Neural progenitor cell (in vitro differentiated cells): ENCODE results near the gene C12orf42. TPM values are rescaled to one million over a fixed set of nuclear protein-coding genes. Genes with fewer than 3 reads are reported as not detected.
A peak's percentile ranks its signal among the peaks of the same experiment; 100 is the strongest.

Experiments
- DNase-seq: peaks from one replicate; pipeline ENCODE4 v3.0.0-alpha.2; 2016; ENCODE audit warnings: low spot score
- H2AFZ ChIP-seq: fragments of 200-600 bp; sonication (generic); replicated peaks from 2 replicates; pipeline ENCODE4 v1.6.1; 2016; ENCODE audit warnings: antibody characterized with exemption
- H3F3A ChIP-seq: fragments of 200-600 bp; sonication (generic); 2 replicates; pipeline ENCODE4 v1.6.1; 2016; ENCODE audit warnings: antibody characterized with exemption, low read depth
- H3K27ac ChIP-seq: fragments of 200-600 bp; sonication (generic); 2 replicates; pipeline ENCODE4 v1.5.1; 2016; ENCODE audit warnings: mild to moderate bottlenecking
- H3K27me3 ChIP-seq: fragments of 200-600 bp; sonication (generic); 2 replicates; pipeline ENCODE4 v1.6.1; 2016; ENCODE audit warnings: mild to moderate bottlenecking, moderate library complexity
- H3K36me3 ChIP-seq: fragments of 200-600 bp; sonication (generic); 2 replicates; pipeline ENCODE4 v1.5.1; 2016
- H3K4me1 ChIP-seq: fragments of 200-600 bp; sonication (generic); 2 replicates; pipeline ENCODE4 v1.6.1; 2016; ENCODE audit warnings: mixed run types
- H3K4me2 ChIP-seq: fragments of 200-600 bp; sonication (generic); 2 replicates; pipeline ENCODE4 v1.6.1; 2016
- H3K4me3 ChIP-seq: fragments of 200-600 bp; sonication (generic); 2 replicates; pipeline ENCODE4 v1.5.1; 2016
- H3K79me2 ChIP-seq: fragments of 200-600 bp; sonication (generic); 2 replicates; pipeline ENCODE4 v1.6.1; 2016; ENCODE audit warnings: low read depth
- H3K9ac ChIP-seq: fragments of 200-600 bp; sonication (generic); 2 replicates; pipeline ENCODE4 v1.6.1; 2016
- H3K9me3 ChIP-seq: fragments of 200-600 bp; sonication (generic); 2 replicates; pipeline ENCODE4 v1.5.1; 2016; ENCODE audit warnings: low read depth
- H4K20me1 ChIP-seq: fragments of 200-600 bp; sonication (generic); 2 replicates; pipeline ENCODE4 v1.6.1; 2016; ENCODE audit warnings: low read depth
- H3K27ac Mint-ChIP-seq: 3 replicates; pipeline ENCODE4 v1.8.0; 2021; ENCODE audit warnings: mixed read lengths
- H3K27me3 Mint-ChIP-seq: 2 replicates; pipeline ENCODE4 v1.8.0; 2022; ENCODE audit warnings: low read depth, mild to moderate bottlenecking, inconsistent platforms, moderate library complexity, mixed read lengths; ENCODE audit not compliant: insufficient read depth
- H3K36me3 Mint-ChIP-seq: 3 replicates; pipeline ENCODE4 v1.8.0; 2021; ENCODE audit warnings: mixed read lengths
- H3K4me1 Mint-ChIP-seq: 3 replicates; pipeline ENCODE4 v1.8.0; 2021; ENCODE audit warnings: mixed read lengths
- H3K4me3 Mint-ChIP-seq: 3 replicates; pipeline ENCODE4 v1.8.0; 2021; ENCODE audit warnings: mild to moderate bottlenecking, moderate library complexity, mixed read lengths
- H3K9me3 Mint-ChIP-seq: 3 replicates; pipeline ENCODE4 v1.8.0; 2020; ENCODE audit warnings: mixed read lengths
- EZH2 ChIP-seq: fragments of 200-600 bp; sonication (generic); IDR thresholded peaks from 2 replicates; pipeline ENCODE4 v1.6.1; 2017; ENCODE audit warnings: antibody characterized with exemption, mild to moderate bottlenecking, moderate library complexity
- EZH2phosphoT487 ChIP-seq: fragments of 200-600 bp; sonication (generic); IDR thresholded peaks from 2 replicates; pipeline ENCODE4 v1.6.1; 2017; ENCODE audit warnings: antibody characterized with exemption
- total RNA-seq: library from RNA; depleted of rRNA; stranded (reverse); fragments of >200 nt; gene quantifications from 2 replicates; pipeline ENCODE4 v1.2.3, GENCODE V29; 2015; ENCODE audit warnings: low replicate concordance
- TF ChIP-seq, protein P1 (sequence below): fragments of 200-600 bp; sonication (generic); IDR thresholded peaks from 2 replicates; pipeline ENCODE4 v1.5.1; 2017; ENCODE audit warnings: antibody characterized with exemption, mild to moderate bottlenecking

Gene C12orf42
- total RNA-seq, 1 donor from 2014 or later: 1.1 TPM

DNA sequence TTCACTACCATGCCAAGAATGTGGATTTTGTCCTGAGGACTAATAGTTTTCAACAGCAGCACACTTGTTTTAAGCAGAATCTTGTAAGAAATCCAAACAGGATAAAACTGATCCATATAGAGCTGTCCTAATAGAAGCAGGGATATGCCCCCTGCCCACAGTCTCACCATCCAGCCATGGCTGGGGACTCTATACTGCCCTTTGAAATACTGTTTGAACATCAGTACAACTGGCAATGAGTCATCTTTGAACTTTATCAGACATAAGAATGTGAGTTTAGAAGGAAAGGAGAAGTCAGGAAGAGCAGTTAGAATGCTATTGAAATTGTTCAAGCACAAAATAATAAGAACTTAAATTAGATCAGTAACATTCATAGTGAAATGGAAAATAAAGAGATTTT is 3.8 kb upstream of the C12orf42 start:
- H3K79me2 ChIP-seq: no peaks in the 10 kb centered on the region
- peaks cover 25% of the 10 kb centered on the region for H3F3A ChIP-seq
- no peak overlapping the region for H3K27ac Mint-ChIP-seq
- H3K4me1 ChIP-seq: peaks cover 9% of the 10 kb centered on the region
- TF ChIP-seq EZH2phosphoT487 (no peak), EZH2 (no peak)
- TF ChIP-seq, protein P1, sequence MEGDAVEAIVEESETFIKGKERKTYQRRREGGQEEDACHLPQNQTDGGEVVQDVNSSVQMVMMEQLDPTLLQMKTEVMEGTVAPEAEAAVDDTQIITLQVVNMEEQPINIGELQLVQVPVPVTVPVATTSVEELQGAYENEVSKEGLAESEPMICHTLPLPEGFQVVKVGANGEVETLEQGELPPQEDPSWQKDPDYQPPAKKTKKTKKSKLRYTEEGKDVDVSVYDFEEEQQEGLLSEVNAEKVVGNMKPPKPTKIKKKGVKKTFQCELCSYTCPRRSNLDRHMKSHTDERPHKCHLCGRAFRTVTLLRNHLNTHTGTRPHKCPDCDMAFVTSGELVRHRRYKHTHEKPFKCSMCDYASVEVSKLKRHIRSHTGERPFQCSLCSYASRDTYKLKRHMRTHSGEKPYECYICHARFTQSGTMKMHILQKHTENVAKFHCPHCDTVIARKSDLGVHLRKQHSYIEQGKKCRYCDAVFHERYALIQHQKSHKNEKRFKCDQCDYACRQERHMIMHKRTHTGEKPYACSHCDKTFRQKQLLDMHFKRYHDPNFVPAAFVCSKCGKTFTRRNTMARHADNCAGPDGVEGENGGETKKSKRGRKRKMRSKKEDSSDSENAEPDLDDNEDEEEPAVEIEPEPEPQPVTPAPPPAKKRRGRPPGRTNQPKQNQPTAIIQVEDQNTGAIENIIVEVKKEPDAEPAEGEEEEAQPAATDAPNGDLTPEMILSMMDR: no peak
- H3K36me3 Mint-ChIP-seq: no peaks in the 10 kb centered on the region
- peaks cover 15% of the 10 kb centered on the region for H3K27me3 Mint-ChIP-seq
- no peak overlapping the region for H3K4me3 Mint-ChIP-seq
- H3K4me1 Mint-ChIP-seq: peaks cover 13% of the 10 kb centered on the region
- no peak overlapping the region for H3K4me3 ChIP-seq
- H3K27ac ChIP-seq: no peak overlapping the region
- H3K27me3 ChIP-seq: no peaks in the 10 kb centered on the region
- no peaks in the 10 kb centered on the region for H4K20me1 ChIP-seq
- no peak overlapping the region for H3K9ac ChIP-seq
- peaks cover 4% of the 10 kb centered on the region for H3K9me3 Mint-ChIP-seq
- H2AFZ ChIP-seq: no peak overlapping the region
- no peak for DNase-seq
- no peaks in the 10 kb centered on the region for H3K36me3 ChIP-seq
- H3K4me2 ChIP-seq: no peak overlapping the region
- H3K9me3 ChIP-seq: no peaks in the 10 kb centered on the region

DNA sequence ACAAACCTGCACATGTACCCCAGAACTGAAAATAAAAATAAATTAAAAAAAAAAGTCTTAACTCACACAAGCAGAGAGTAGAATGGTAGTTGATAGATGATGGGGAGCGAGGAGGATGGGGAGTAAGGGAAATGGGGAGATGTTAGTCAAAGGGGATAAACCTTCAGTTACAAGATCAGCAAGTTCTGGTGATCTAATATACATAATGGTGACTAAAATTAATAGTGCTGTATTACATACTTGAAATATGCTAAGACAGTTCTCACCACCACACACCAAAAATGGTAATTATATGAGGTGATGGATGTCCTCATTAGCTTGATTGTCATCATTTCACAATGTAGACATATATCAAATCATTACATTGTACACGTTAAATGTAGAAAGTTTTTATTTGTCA is 3.2 kb upstream of the C12orf42 start:
- peaks cover 15% of the 10 kb centered on the region for H3K4me1 ChIP-seq
- H3K9ac ChIP-seq: no peak overlapping the region
- H3K4me3 Mint-ChIP-seq: no peak overlapping the region
- no peaks in the 10 kb centered on the region for H3K36me3 Mint-ChIP-seq
- TF ChIP-seq, protein P1: no peak
- no peak for TF ChIP-seq EZH2phosphoT487
- TF ChIP-seq EZH2: no peak
- H3K9me3 ChIP-seq: no peaks in the 10 kb centered on the region
- H3K4me1 Mint-ChIP-seq: peaks cover 18% of the 10 kb centered on the region
- H3K4me3 ChIP-seq: no peak overlapping the region
- peaks cover 4% of the 10 kb centered on the region for H3K9me3 Mint-ChIP-seq
- H3K4me2 ChIP-seq: no peak overlapping the region
- no peaks in the 10 kb centered on the region for H3K27me3 ChIP-seq
- no peak for DNase-seq
- H3K27ac Mint-ChIP-seq: no peak overlapping the region
- H3F3A ChIP-seq: peaks cover 31% of the 10 kb centered on the region
- H3K27ac ChIP-seq: no peak overlapping the region
- H3K79me2 ChIP-seq: no peaks in the 10 kb centered on the region
- no peaks in the 10 kb centered on the region for H4K20me1 ChIP-seq
- peaks cover 13% of the 10 kb centered on the region for H3K27me3 Mint-ChIP-seq
- no peak overlapping the region for H2AFZ ChIP-seq
- no peaks in the 10 kb centered on the region for H3K36me3 ChIP-seq

DNA sequence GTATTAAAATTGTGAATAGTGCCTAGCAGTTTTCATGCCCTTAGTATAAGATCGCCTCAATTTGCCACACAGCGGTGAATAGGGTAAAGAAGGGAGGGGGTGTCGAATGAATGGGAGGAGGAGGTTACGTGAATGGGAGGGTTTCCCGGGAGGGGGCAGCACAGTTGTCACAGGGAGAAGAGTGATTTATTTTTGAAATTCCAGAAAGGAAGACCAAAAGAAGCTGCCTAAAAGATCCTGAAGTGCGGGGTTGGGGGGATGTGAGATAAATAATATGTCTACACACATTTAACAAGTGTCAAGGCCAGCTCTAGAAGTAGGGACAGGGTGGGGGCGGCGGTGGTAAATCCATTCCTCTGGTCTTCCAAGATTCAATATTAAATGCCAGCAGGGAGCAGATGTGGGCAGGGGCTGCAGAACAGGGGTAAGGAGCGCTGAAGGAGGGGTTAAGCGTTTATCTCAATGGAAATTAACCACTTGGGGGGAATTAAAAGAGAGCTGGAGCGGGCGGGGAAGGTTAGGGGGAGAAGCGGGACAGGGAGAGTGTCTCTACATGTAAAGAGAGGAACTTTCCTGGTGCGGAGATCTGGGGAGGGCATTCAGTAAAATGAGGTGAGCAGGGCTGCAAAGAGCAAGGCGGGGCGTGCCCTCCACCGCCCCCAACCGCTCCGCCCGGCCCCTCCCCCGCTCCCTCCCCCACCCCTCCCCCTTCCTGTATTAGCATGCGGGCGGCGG is 867 bp downstream of the C12orf42 start:
- H2AFZ ChIP-seq: peak overlapping the region; percentile 87
- no peaks in the 10 kb centered on the region for H3K36me3 Mint-ChIP-seq
- peaks cover 25% of the 10 kb centered on the region for H3K4me1 Mint-ChIP-seq
- peaks cover 33% of the 10 kb centered on the region for H3F3A ChIP-seq
- no peaks in the 10 kb centered on the region for H3K79me2 ChIP-seq
- H3K4me3 ChIP-seq: peak overlapping the region; percentile 71
- H3K27me3 Mint-ChIP-seq: peaks cover 23% of the 10 kb centered on the region
- no peak for TF ChIP-seq EZH2phosphoT487
- TF ChIP-seq, protein P1: peak; percentile 20
- no peak for TF ChIP-seq EZH2
- peaks cover 4% of the 10 kb centered on the region for H3K27me3 ChIP-seq
- peak overlapping the region; percentile 76 for H3K27ac Mint-ChIP-seq
- no peak overlapping the region for H3K9ac ChIP-seq
- H3K4me2 ChIP-seq: peak overlapping the region; percentile 89
- peaks cover 19% of the 10 kb centered on the region for H3K4me1 ChIP-seq
- H3K36me3 ChIP-seq: no peaks in the 10 kb centered on the region
- H3K27ac ChIP-seq: no peak overlapping the region
- H4K20me1 ChIP-seq: no peaks in the 10 kb centered on the region
- H3K4me3 Mint-ChIP-seq: peak overlapping the region; percentile 84
- H3K9me3 ChIP-seq: no peaks in the 10 kb centered on the region
- peaks cover 13% of the 10 kb centered on the region for H3K9me3 Mint-ChIP-seq
- DNase-seq: peak; percentile 43
